IMR-90 (cell line): ENCODE data around the gene B4GALT1. TPM values are rescaled to one million over a fixed set of nuclear protein-coding genes. Genes with fewer than 3 reads are reported as not detected.

Source experiments
- ATAC-seq: fragments of 200-7000 bp; cut with Tn5 transposase; 2 replicates; pipeline ENCODE4 v1.9.1; 2020; ENCODE audit warnings: low read depth, mild to moderate bottlenecking, moderate library complexity
- BruUV-seq: library from RNA; stranded (reverse); fragments of 400-500 nt; replicated peaks from 2 replicates; lab custom pipeline; 2021; lab: Mats Ljungman, UMichigan
- CTCF ChIA-PET: fragments of 300-600 bp; formaldehyde crosslinking; extraction: SDS; loops from one replicate; lab custom pipeline; 2021; ENCODE audit warnings: antibody characterized with exemption; lab: Yijun Ruan, JAX
- POLR2A ChIA-PET: fragments of 300-600 bp; sonication (Branson Sonifier 250); formaldehyde crosslinking; loops from one replicate; lab custom pipeline; 2022; ENCODE audit warnings: antibody characterized with exemption; ENCODE audit not compliant: unreplicated experiment; lab: Charles Lee
- DNase-seq: peaks from one replicate; pipeline ENCODE4 v3.0.0; 2013
- H2AFZ ChIP-seq: replicated peaks from 2 replicates; pipeline ENCODE3; 2013; ENCODE audit warnings: low read length, mild to moderate bottlenecking; ENCODE audit not compliant: poor library complexity
- H2AK5ac ChIP-seq: 2 replicates; pipeline ENCODE4 v1.6.1; 2013; ENCODE audit warnings: low read depth, low read length, inconsistent platforms
- H2AK9ac ChIP-seq: replicated peaks from 2 replicates; pipeline ENCODE3; 2013; ENCODE audit warnings: mild to moderate bottlenecking, low read depth, low read length, moderate library complexity; ENCODE audit not compliant: poor library complexity
- H2BK120ac ChIP-seq: 2 replicates; pipeline ENCODE4 v1.6.1; 2013; ENCODE audit warnings: low read depth, low read length, inconsistent platforms
- H2BK15ac ChIP-seq: 3 replicates; pipeline ENCODE4 v1.6.1; 2013; ENCODE audit warnings: low read depth, low read length, inconsistent platforms
- H2BK20ac ChIP-seq: 2 replicates; pipeline ENCODE4 v1.6.1; 2013; ENCODE audit warnings: low read depth, mild to moderate bottlenecking, inconsistent platforms, low read length, moderate library complexity
- H2BK5ac ChIP-seq: 2 replicates; pipeline ENCODE4 v1.6.1; 2013; ENCODE audit warnings: mild to moderate bottlenecking, low read depth, low read length, inconsistent platforms; ENCODE audit not compliant: poor library complexity, severe bottlenecking
- H3K14ac ChIP-seq: replicated peaks from 2 replicates; pipeline ENCODE4 v1.6.1; 2013; ENCODE audit warnings: low read depth, low read length, inconsistent platforms
- H3K18ac ChIP-seq: 2 replicates; pipeline ENCODE4 v1.6.1; 2013; ENCODE audit warnings: low read depth, low read length, control low read depth
- H3K23ac ChIP-seq: 2 replicates; pipeline ENCODE4 v1.6.1; 2013; ENCODE audit warnings: low read depth, low read length, inconsistent platforms
- H3K27ac ChIP-seq: 2 replicates; pipeline ENCODE4 v1.5.1; 2013; ENCODE audit warnings: mild to moderate bottlenecking, control low read depth, low read length; ENCODE audit not compliant: insufficient read depth
- H3K27me3 ChIP-seq: 2 replicates; pipeline ENCODE4 v1.6.1; 2013; ENCODE audit warnings: low read length; ENCODE audit not compliant: control insufficient read depth, insufficient read depth
- H3K36me3 ChIP-seq: 2 replicates; pipeline ENCODE4 v1.6.1; 2013; ENCODE audit warnings: low read length, mixed read lengths; ENCODE audit not compliant: control insufficient read depth, insufficient read depth
- H3K4ac ChIP-seq: 2 replicates; pipeline ENCODE4 v1.6.1; 2013; ENCODE audit warnings: low read depth, low read length, inconsistent platforms
- H3K4me1 ChIP-seq: 2 replicates; pipeline ENCODE4 v1.6.1; 2013; ENCODE audit warnings: low read length, mixed read lengths; ENCODE audit not compliant: control insufficient read depth, insufficient read depth
- H3K4me2 ChIP-seq: 2 replicates; pipeline ENCODE4 v1.6.1; 2013; ENCODE audit warnings: low read depth, mild to moderate bottlenecking, control low read depth, low read length, moderate library complexity
- H3K4me3 ChIP-seq: 2 replicates; pipeline ENCODE4 v1.5.1; 2013; ENCODE audit warnings: low read depth, mild to moderate bottlenecking, control low read depth, low read length, moderate library complexity; ENCODE audit not compliant: insufficient read depth
- H3K56ac ChIP-seq: 2 replicates; pipeline ENCODE4 v1.6.1; 2013; ENCODE audit warnings: low read length, inconsistent platforms; ENCODE audit not compliant: insufficient read depth; ENCODE audit errors: extremely low read depth
- H3K79me1 ChIP-seq, 2 experiments: 2 replicates each; pipeline ENCODE4 v1.6.1; 2013; ENCODE audit warnings: low read length in 2 of 2, inconsistent platforms in 1 of 2, low read depth in 1 of 2
- H3K9ac ChIP-seq: 2 replicates; pipeline ENCODE4 v1.6.1; 2013; ENCODE audit warnings: low read depth, low read length, control low read depth
- H3K9me1 ChIP-seq: 2 replicates; pipeline ENCODE4 v1.6.1; 2013; ENCODE audit warnings: low read length, inconsistent platforms; ENCODE audit not compliant: insufficient read depth
- H3K9me3 ChIP-seq: 2 replicates; pipeline ENCODE4 v1.6.1; 2013; ENCODE audit warnings: low read length; ENCODE audit not compliant: control insufficient read depth, insufficient read depth
- H4K20me1 ChIP-seq: 2 replicates; pipeline ENCODE4 v1.6.1; 2013; ENCODE audit warnings: low read length, inconsistent platforms; ENCODE audit not compliant: insufficient read depth
- H4K5ac ChIP-seq: 2 replicates; pipeline ENCODE4 v1.6.1; 2013; ENCODE audit warnings: mild to moderate bottlenecking, low read depth, low read length, control low read depth
- H4K8ac ChIP-seq, 2 experiments: 2 replicates each; pipeline ENCODE4 v1.6.1; 2013; ENCODE audit warnings: low read depth in 2 of 2, low read length in 2 of 2, control low read depth in 1 of 2, inconsistent platforms in 1 of 2
- H4K91ac ChIP-seq: 2 replicates; pipeline ENCODE4 v1.6.1; 2013; ENCODE audit warnings: low read depth, low read length, inconsistent platforms; ENCODE audit not compliant: insufficient read depth
- CEBPB ChIP-seq: IDR thresholded peaks from 2 replicates; pipeline ENCODE4 v1.6.1; 2012; ENCODE audit warnings: low read depth, low read length, improper control_type of control experiment
- CHD1 ChIP-seq: IDR thresholded peaks from 2 replicates; pipeline ENCODE4 v1.6.1; 2012; ENCODE audit warnings: low read depth, low read length, improper control_type of control experiment
- ELK1 ChIP-seq: fragments of 150-350 bp; IDR thresholded peaks from 2 replicates; pipeline ENCODE4 v1.6.1; 2016; ENCODE audit warnings: low read depth, mild to moderate bottlenecking, low read length, moderate library complexity, borderline replicate concordance
- FOS ChIP-seq: fragments of 150-350 bp; IDR thresholded peaks from 2 replicates; pipeline ENCODE4 v1.6.1; 2016; ENCODE audit warnings: low read depth, low read length
- MAFK ChIP-seq: IDR thresholded peaks from 2 replicates; pipeline ENCODE4 v1.6.1; 2012; ENCODE audit warnings: low read depth, low read length, improper control_type of control experiment
- MAZ ChIP-seq: IDR thresholded peaks from 2 replicates; pipeline ENCODE4 v1.6.1; 2012; ENCODE audit warnings: low read depth, mild to moderate bottlenecking, low read length, improper control_type of control experiment, moderate library complexity, borderline replicate concordance
- MXI1 ChIP-seq: IDR thresholded peaks from 2 replicates; pipeline ENCODE4 v1.6.1; 2012; ENCODE audit warnings: low read depth, mild to moderate bottlenecking, low read length, moderate library complexity, borderline replicate concordance
- POLR2A ChIP-seq: IDR thresholded peaks from 2 replicates; pipeline ENCODE4 v1.6.1; 2012; ENCODE audit warnings: mild to moderate bottlenecking, low read depth, low read length
- RAD21 ChIP-seq: IDR thresholded peaks from 2 replicates; pipeline ENCODE4 v1.6.1; 2012; ENCODE audit warnings: low read length, improper control_type of control experiment
- RFX5 ChIP-seq: IDR thresholded peaks from 2 replicates; pipeline ENCODE4 v1.8.0; 2012; ENCODE audit warnings: low read depth, mild to moderate bottlenecking, low read length, moderate library complexity
- SMC3 ChIP-seq: fragments of 150-350 bp; IDR thresholded peaks from 2 replicates; pipeline ENCODE4 v1.6.1; 2016; ENCODE audit warnings: low read depth, mild to moderate bottlenecking, antibody characterized with exemption, low read length, moderate library complexity
- USF2 ChIP-seq: fragments of 150-350 bp; IDR thresholded peaks from 2 replicates; pipeline ENCODE4 v1.6.1; 2017; ENCODE audit warnings: mild to moderate bottlenecking, antibody characterized with exemption, low read length, low read depth
- WGBS, 2 experiments: methylation state at CpG; one replicate each; pipeline versions ENCODE4 v1.1.5 to v1.1.7; 2013; ENCODE audit warnings: missing lambda C conversion rate in 2 of 2; ENCODE audit not compliant: insufficient read length in 1 of 2; ENCODE audit errors: extremely low coverage in 2 of 2; 5-methylcytosine and 5-hydroxymethylcytosine counted together
- dilution Hi-C: fragments of 300-500 bp; cut with HindIII; formaldehyde crosslinking; loops from one replicate; pipeline ENCODE4 v1.14.3; 2018; ENCODE audit warnings: low sequenced_read_pairs; ENCODE audit not compliant: unreplicated experiment
- in situ Hi-C: fragments of 300-500 bp; cut with MboI; formaldehyde crosslinking; loops from 3 replicates; pipeline ENCODE4 v1.14.3; 2019; ENCODE audit warnings: low sequenced_read_pairs, inconsistent platforms, mixed read lengths
- intact Hi-C: fragments of 100-400 bp; cut with micrococcal nuclease; formaldehyde crosslinking; loops from 2 replicates; pipeline ENCODE4 v1.10.0; 2022
- polyA plus RNA-seq, 3 experiments: library from polyadenylated mRNA; depleted of rRNA; stranded (reverse); fragments of >200 nt; gene quantifications; 2 replicates each; pipeline ENCODE4 v1.2.3, GENCODE V29; 2012; ENCODE audit warnings: low replicate concordance in 1 of 3
- total RNA-seq: library from RNA; depleted of rRNA; stranded (reverse); fragments of >200 nt; gene quantifications from 2 replicates; pipeline ENCODE4 v1.2.3, GENCODE V29; 2012

The B4GALT1 gene
- total and polyA plus RNA-seq, 2 of the 4 experiments (the other 2 are of a cell fraction), result 8.8 to 37.8 TPM

GRCh38 chr9:33116860-33117259, 50.3 kb downstream of the B4GALT1 start:
- Histone ChIP-seq H4K91ac (no peak overlapping the region), H2BK20ac (no peak overlapping the region), H3K27ac (no peak overlapping the region), H2AK9ac (no peak overlapping the region), H3K9me1 (peaks cover 28% of the 10 kb centered on the region), H3K14ac (peak overlapping the region; percentile 33), H3K9ac (no peak overlapping the region), H3K27me3 (no peaks in the 10 kb centered on the region), H4K5ac (no peak overlapping the region), H2BK5ac (no peak overlapping the region), H2BK15ac (no peak overlapping the region), H2AK5ac (peak overlapping the region; percentile 4; the same call in 1 of the 2 replicates), H4K8ac (0 out of 4 replicates have a peak overlapping the region, but pooled peaks of 1 of the 2 experiments have one; percentile 14), H3K4ac (peak overlapping the region; percentile 68), H3K56ac (no peak overlapping the region), H4K20me1 (peaks cover 6% of the 10 kb centered on the region; the same call in 1 of the 2 replicates), H2AFZ (no peak overlapping the region), H3K18ac (0 out of 2 replicates have a peak overlapping the region, but pooled peaks have one; percentile 37), H3K9me3 (no peaks in the 10 kb centered on the region), H3K4me1 (peaks cover 12% of the 10 kb centered on the region), H3K4me2 (no peak overlapping the region), H3K4me3 (no peak overlapping the region), H3K36me3 (peaks cover 37% of the 10 kb centered on the region), H2BK120ac (no peak overlapping the region), H3K79me1 (peaks cover 46 to 81% of the 10 kb centered on the region in 2 experiments), H3K23ac (no peak overlapping the region)
- ChIA-PET POLR2A (no interaction called here), CTCF (interaction anchor here (0.8 kb wide), 1 partner anchor 44 kb away, joined by 3 read pairs; no protein-coding TSS in a partner anchor)
- no peak for DNase-seq
- WGBS, 2 experiments, result no CpG with 5 or more reads among the region's 2 CpGs
- in situ Hi-C loops (no loop called here), intact Hi-C loops (no loop called here), dilution Hi-C loops (no loop called here)
- no TSS peak for BruUV-seq
- peak; percentile 50 for ATAC-seq
- TF ChIP-seq MAZ (no peak), CHD1 (no peak), ELK1 (no peak), MAFK (no peak), RFX5 (no peak), MXI1 (no peak), USF2 (no peak), FOS (no peak), SMC3 (no peak), RAD21 (no peak), POLR2A (no peak), CEBPB (no peak)
